SK-N-SH (cell line): Measurements from ENCODE around the gene POLR3G. TPM values are rescaled to one million over a fixed set of nuclear protein-coding genes. Genes with fewer than 3 reads are reported as not detected.

ENCODE experiments used
- CTCF ChIA-PET: fragments of 300-600, 350-600 bp; formaldehyde crosslinking; extraction: SDS; loops from one replicate; lab custom pipeline; 2021; lab: Yijun Ruan, JAX
- POLR2A ChIA-PET: fragments of 350-600 bp; sonication (Branson Sonifier 250); formaldehyde crosslinking; extraction: SDS; loops from one replicate; lab custom pipeline; 2020; ENCODE audit warnings: antibody characterized with exemption, inconsistent platforms; lab: Yijun Ruan, JAX
- DNase-seq: peaks from one replicate; pipeline ENCODE4 v3.0.0; 2012
- H2AFZ ChIP-seq: fragments of 200-600 bp; sonication (generic); 2 replicates; pipeline ENCODE4 v1.8.1; 2016; ENCODE audit warnings: antibody characterized with exemption, mild to moderate bottlenecking, low read depth
- H3F3A ChIP-seq: fragments of 200-600 bp; sonication (generic); replicated peaks from 2 replicates; pipeline ENCODE3; 2016; ENCODE audit warnings: antibody characterized with exemption, mild to moderate bottlenecking; ENCODE audit not compliant: insufficient read depth
- H3K27ac ChIP-seq, 2 experiments: fragments of 200-500 bp in 1 of 2; fragments of 200-600 bp in 1 of 2; sonication (Bioruptor generic) in 1 of 2; sonication (generic), shearing (Covaris generic) in 1 of 2; 2 replicates each; pipeline versions ENCODE4 v1.5.1 to v1.6.1; 2014 to 2016; ENCODE audit warnings: low read depth in 2 of 2, inconsistent platforms in 1 of 2, low read length in 1 of 2, mild to moderate bottlenecking in 1 of 2, mixed read lengths in 1 of 2
- H3K27me3 ChIP-seq: fragments of 200-600 bp; sonication (generic), shearing (Covaris generic); 2 replicates; pipeline ENCODE4 v1.6.1; 2016; ENCODE audit warnings: mixed run types; ENCODE audit not compliant: insufficient read depth
- H3K36me3 ChIP-seq, 2 experiments: fragments of 200-500 bp in 1 of 2; fragments of 200-600 bp in 1 of 2; sonication (Bioruptor generic) in 1 of 2; sonication (generic) in 1 of 2; replicated peaks in 1 of 2; 2 replicates each; pipeline versions ENCODE3 to v1.5.1; 2014 to 2016; ENCODE audit warnings: low read length in 1 of 2, mild to moderate bottlenecking in 1 of 2; ENCODE audit not compliant: insufficient read depth in 2 of 2, control insufficient read depth in 1 of 2
- H3K4me1 ChIP-seq, 2 experiments: fragments of 200-500 bp in 1 of 2; fragments of 200-600 bp in 1 of 2; sonication (Bioruptor generic) in 1 of 2; sonication (generic), shearing (Covaris generic) in 1 of 2; 2 replicates each; pipeline versions ENCODE4 v1.5.1 to v1.6.1; 2014 to 2016; ENCODE audit warnings: low read depth in 1 of 2, low read length in 1 of 2, mixed run types in 1 of 2; ENCODE audit not compliant: insufficient read depth in 2 of 2, control insufficient read depth in 1 of 2
- H3K4me2 ChIP-seq: fragments of 200-600 bp; sonication (generic), shearing (Covaris generic); 2 replicates; pipeline ENCODE4 v1.6.1; 2017; ENCODE audit warnings: mixed run types
- H3K4me3 ChIP-seq, 2 experiments: fragments of 200-500 bp in 1 of 2; fragments of 200-600 bp in 1 of 2; sonication (Bioruptor generic) in 1 of 2; sonication (generic), shearing (Covaris generic) in 1 of 2; 2 replicates each; pipeline versions ENCODE4 v1.5.1 to v1.8.1; 2014 to 2016; ENCODE audit warnings: low read depth in 2 of 2, inconsistent platforms in 1 of 2, low read length in 1 of 2, mild to moderate bottlenecking in 1 of 2, mixed read lengths in 1 of 2, moderate library complexity in 1 of 2
- H3K79me2 ChIP-seq: fragments of 200-600 bp; sonication (generic); 2 replicates; pipeline ENCODE4 v1.8.1; 2017; ENCODE audit warnings: mild to moderate bottlenecking; ENCODE audit not compliant: insufficient read depth
- H3K9ac ChIP-seq: fragments of 200-600 bp; sonication (generic); 2 replicates; pipeline ENCODE4 v1.6.1; 2017; ENCODE audit warnings: mixed run types
- H3K9me2 ChIP-seq: fragments of 200-600 bp; sonication (generic); 2 replicates; pipeline ENCODE4 v1.6.1; 2017; ENCODE audit warnings: mixed run types
- H3K9me3 ChIP-seq: fragments of 200-600 bp; sonication (generic); 2 replicates; pipeline ENCODE4 v1.6.1; 2017; ENCODE audit warnings: mixed run types, mild to moderate bottlenecking, moderate library complexity
- H4K20me1 ChIP-seq: fragments of 200-600 bp; sonication (generic); 2 replicates; pipeline ENCODE4 v1.6.1; 2017; ENCODE audit warnings: mild to moderate bottlenecking, mixed run types; ENCODE audit not compliant: insufficient read depth
- ELF1 ChIP-seq: IDR thresholded peaks from 2 replicates; pipeline ENCODE4 v1.4.0; 2012
- EZH2phosphoT487 ChIP-seq: fragments of 200-600 bp; sonication (generic); IDR thresholded peaks from 2 replicates; pipeline ENCODE4 v1.6.1; 2017; ENCODE audit warnings: low read depth, mixed run types, mild to moderate bottlenecking, antibody characterized with exemption, moderate library complexity, borderline replicate concordance
- GABPA ChIP-seq: IDR thresholded peaks from 2 replicates; pipeline ENCODE4 v1.4.0; 2012; ENCODE audit warnings: low read depth, mild to moderate bottlenecking
- JUND ChIP-seq: IDR thresholded peaks from 2 replicates; pipeline ENCODE4 v1.4.0; 2012
- MXI1 ChIP-seq: IDR thresholded peaks from 2 replicates; pipeline ENCODE4 v1.6.1; 2012; ENCODE audit warnings: mild to moderate bottlenecking, low read depth, low read length, improper control_type of control experiment
- NRF1 ChIP-seq: IDR thresholded peaks from 2 replicates; pipeline ENCODE4 v1.6.1; 2012; ENCODE audit warnings: low read depth, mild to moderate bottlenecking, low read length
- PBX3 ChIP-seq: IDR thresholded peaks from 2 replicates; pipeline ENCODE4; 2012
- REST ChIP-seq: IDR thresholded peaks from 2 replicates; pipeline ENCODE4 v1.6.1; 2012; ENCODE audit warnings: mild to moderate bottlenecking, low read depth, low read length, moderate library complexity
- TAF1 ChIP-seq: IDR thresholded peaks from 2 replicates; pipeline ENCODE4 v1.6.1; 2012; ENCODE audit warnings: low read depth, mild to moderate bottlenecking, low read length, moderate library complexity, borderline replicate concordance
- TCF12 ChIP-seq: IDR thresholded peaks from 2 replicates; pipeline ENCODE4 v1.4.0; 2012
- TEAD4 ChIP-seq: IDR thresholded peaks from 2 replicates; pipeline ENCODE4 v1.4.0; 2012; ENCODE audit warnings: mild to moderate bottlenecking, borderline replicate concordance; ENCODE audit not compliant: insufficient read depth
- USF1 ChIP-seq: IDR thresholded peaks from 2 replicates; pipeline ENCODE4 v1.4.0; 2012; ENCODE audit warnings: low read depth, borderline replicate concordance
- YY1 ChIP-seq: IDR thresholded peaks from 2 replicates; pipeline ENCODE4 v1.4.0; 2012; ENCODE audit warnings: low read depth, mild to moderate bottlenecking
- polyA plus RNA-seq, 3 experiments: library from polyadenylated mRNA; depleted of rRNA; stranded (reverse); fragments of >200 nt; gene quantifications; 2 replicates each; pipeline ENCODE4 v1.2.3, GENCODE V29; 2012
- TF ChIP-seq, protein P1 (sequence below): fragments of 150-350 bp; IDR thresholded peaks from 2 replicates; pipeline ENCODE4 v1.6.1; 2017; ENCODE audit warnings: antibody characterized with exemption, low read length, low read depth, borderline replicate concordance
- TF ChIP-seq, protein P2 (sequence below): IDR thresholded peaks from 2 replicates; pipeline ENCODE4 v1.4.0; 2012; ENCODE audit warnings: low read depth, borderline replicate concordance

Gene POLR3G
- polyA plus RNA-seq, 1 of the 3 experiments (the other 2 are of a cell fraction) = 17.1 TPM

- TF ChIP-seq ELF1 (no peak), EZH2phosphoT487 (no peak), TAF1 (no peak), TCF12 (no peak), GABPA (no peak), JUND (no peak), MXI1 (no peak), TEAD4 (no peak), PBX3 (no peak)
- TF ChIP-seq, all 33 proteins: peak for 0
Observed at GRCh38 chr5:90514520-90514919, 39.9 kb downstream of the POLR3G start (continued).

DNA sequence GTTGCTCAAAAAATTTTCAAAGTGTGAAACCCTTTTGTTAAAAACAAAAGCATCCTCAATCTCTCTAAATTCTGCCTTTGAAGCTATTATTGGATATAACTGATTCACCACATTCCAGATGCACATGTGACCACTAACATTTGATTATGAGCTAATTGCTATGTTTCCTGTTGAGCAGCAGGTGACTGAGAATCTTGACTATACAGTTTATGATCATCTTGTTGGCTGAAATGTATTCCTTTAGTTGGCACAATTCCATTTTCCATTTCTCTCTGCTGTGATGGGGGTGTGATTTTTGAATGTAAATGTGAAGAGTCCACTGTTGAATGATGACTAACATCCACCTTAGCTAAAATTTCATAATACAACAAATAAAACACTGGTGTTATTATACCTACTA, 44.0 kb downstream of the POLR3G start:
- Histone ChIP-seq H3K4me2 (no peak overlapping the region), H4K20me1 (no peaks in the 10 kb centered on the region), H3K79me2 (peaks cover 16% of the 10 kb centered on the region; the same call in 1 of the 2 replicates), H3K27me3 (no peaks in the 10 kb centered on the region), H3K9me3 (no peaks in the 10 kb centered on the region), H3F3A (peaks cover 7% of the 10 kb centered on the region), H3K9ac (no peak overlapping the region), H3K4me3 (no peak overlapping the region), H3K9me2 (no peaks in the 10 kb centered on the region), H3K36me3 (peaks cover 47 to 60% of the 10 kb centered on the region in 2 experiments), H3K27ac (no peak overlapping the region), H2AFZ (no peak overlapping the region), H3K4me1 (no peaks in the 10 kb centered on the region; a peak in 1 of 4 replicates)
- POLR2A ChIA-PET = no interaction called here
- TF ChIP-seq MXI1 (no peak), REST (no peak), TCF12 (no peak), NRF1 (no peak), USF1 (peak; percentile 57; the same call in 1 of the 2 replicates), YY1 (no peak)
- TF ChIP-seq, protein P1, sequence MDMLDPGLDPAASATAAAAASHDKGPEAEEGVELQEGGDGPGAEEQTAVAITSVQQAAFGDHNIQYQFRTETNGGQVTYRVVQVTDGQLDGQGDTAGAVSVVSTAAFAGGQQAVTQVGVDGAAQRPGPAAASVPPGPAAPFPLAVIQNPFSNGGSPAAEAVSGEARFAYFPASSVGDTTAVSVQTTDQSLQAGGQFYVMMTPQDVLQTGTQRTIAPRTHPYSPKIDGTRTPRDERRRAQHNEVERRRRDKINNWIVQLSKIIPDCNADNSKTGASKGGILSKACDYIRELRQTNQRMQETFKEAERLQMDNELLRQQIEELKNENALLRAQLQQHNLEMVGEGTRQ = no peak
- TF ChIP-seq, protein P2, sequence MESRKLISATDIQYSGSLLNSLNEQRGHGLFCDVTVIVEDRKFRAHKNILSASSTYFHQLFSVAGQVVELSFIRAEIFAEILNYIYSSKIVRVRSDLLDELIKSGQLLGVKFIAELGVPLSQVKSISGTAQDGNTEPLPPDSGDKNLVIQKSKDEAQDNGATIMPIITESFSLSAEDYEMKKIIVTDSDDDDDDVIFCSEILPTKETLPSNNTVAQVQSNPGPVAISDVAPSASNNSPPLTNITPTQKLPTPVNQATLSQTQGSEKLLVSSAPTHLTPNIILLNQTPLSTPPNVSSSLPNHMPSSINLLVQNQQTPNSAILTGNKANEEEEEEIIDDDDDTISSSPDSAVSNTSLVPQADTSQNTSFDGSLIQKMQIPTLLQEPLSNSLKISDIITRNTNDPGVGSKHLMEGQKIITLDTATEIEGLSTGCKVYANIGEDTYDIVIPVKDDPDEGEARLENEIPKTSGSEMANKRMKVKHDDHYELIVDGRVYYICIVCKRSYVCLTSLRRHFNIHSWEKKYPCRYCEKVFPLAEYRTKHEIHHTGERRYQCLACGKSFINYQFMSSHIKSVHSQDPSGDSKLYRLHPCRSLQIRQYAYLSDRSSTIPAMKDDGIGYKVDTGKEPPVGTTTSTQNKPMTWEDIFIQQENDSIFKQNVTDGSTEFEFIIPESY = no peak
- DNase-seq = no peak
- CTCF ChIA-PET = no interaction called here
